ENCODE data around the gene SNRK.

Gene SNRK

GRCh38 chr3:43378066-43378935, 92.0 kb downstream of the SNRK start:
- DNase-seq = no peak

- no peak for DNase-seq
Observed at GRCh38 chr3:43379343-43379742, 93.0 kb downstream of the SNRK start.

GRCh38 chr3:43388175-43388574, 101.8 kb downstream of the SNRK start:
- DNase-seq = no peak

- no peak for DNase-seq
Observed at GRCh38 chr3:43388915-43389314, 102.6 kb downstream of the SNRK start.

GRCh38 chr3:43389388-43390254, 103.3 kb downstream of the SNRK start:
- no peak for DNase-seq

GRCh38 chr3:43390255-43390588, 103.9 kb downstream of the SNRK start:
- no peak for DNase-seq

- DNase-seq = no peak
Observed at GRCh38 chr3:43391621-43392020, 105.3 kb downstream of the SNRK start.

GRCh38 chr3:43394041-43394554, 107.8 kb downstream of the SNRK start:
- no peak for DNase-seq

GRCh38 chr3:43399034-43399433, 112.7 kb downstream of the SNRK start:
- DNase-seq = no peak

GRCh38 chr3:43400167-43400566, 113.8 kb downstream of the SNRK start:
- no peak for DNase-seq
